Pancreas (tissue), 10 donors: Measurements from ENCODE around the gene HACD2. TPM values are rescaled to one million over a fixed set of nuclear protein-coding genes. Genes with fewer than 3 reads are reported as not detected.
A peak's percentile ranks its signal among the peaks of the same experiment; 100 is the strongest.

Experiments
- ATAC-seq, 4 donors: fragments of 200-7000 bp; cut with Tn5 transposase; one replicate each; pipeline versions ENCODE4 v1.8.0 to v1.9.1; 2020; ENCODE audit warnings: mild to moderate bottlenecking in 4 of 4, moderate library complexity in 4 of 4
- DNase-seq, 6 donors: peaks; one replicate each; pipeline ENCODE4 v3.0.0-alpha.2; 2020
- FAIRE-seq: peaks from 2 replicates; lab custom pipeline; 2012; peaks lifted over from hg19 to GRCh38; lab: Jason Lieb, UNC
- H3K27ac ChIP-seq, 4 donors: fragments of 200-600 bp; sonication (generic); 1 replicate in 3 of 4; 2 replicates in 1 of 4; pipeline versions ENCODE4 v1.5.0 to v1.8.0; 2020
- H3K27me3 ChIP-seq, 4 donors: fragments of 200-600 bp; one replicate each; pipeline ENCODE4 v1.8.0; 2021
- H3K36me3 ChIP-seq, 3 donors: fragments of 200-600 bp; sonication (generic) in 1 of 3; one replicate each; pipeline versions ENCODE4 v1.5.0 to v1.8.0; 2020 to 2021
- H3K4me1 ChIP-seq, 3 donors: fragments of 200-600 bp; one replicate each; pipeline ENCODE4 v1.8.0; 2021
- H3K4me3 ChIP-seq, 4 donors: fragments of 200-600 bp; sonication (generic) in 2 of 4; one replicate each; pipeline versions ENCODE4 v1.5.0 to v1.8.0; 2020 to 2021
- H3K9me3 ChIP-seq, 4 donors: fragments of 200-600 bp; one replicate each; pipeline ENCODE4 v1.8.0; 2021
- CTCF ChIP-seq, 4 donors: fragments of 200-600 bp; sonication (generic) in 3 of 4; IDR thresholded peaks; one replicate each; pipeline versions ENCODE4 v1.5.0 to v1.8.0; 2021; ENCODE audit warnings: antibody characterized with exemption in 4 of 4
- WGBS, 2 donors: extraction: QIAGEN DNeasy Blood & Tissue Kit; methylation state at CpG; one replicate each; pipeline ENCODE4 v1.1.7; 2013; 5-methylcytosine and 5-hydroxymethylcytosine counted together
- intact Hi-C, 3 donors: fragments of 100-400 bp; cut with DNase I; formaldehyde crosslinking; loops; one replicate each; pipeline versions ENCODE4 v1.11.1 to v1.14.2; 2022
- polyA plus RNA-seq, 2 donors: library from polyadenylated mRNA; stranded (reverse); fragments of 200-250 nt; gene quantifications; one replicate each; pipeline ENCODE4 v1.2.3, GENCODE V29; 2013
- total RNA-seq, 6 donors: library from RNA; stranded (reverse); fragmentation: NEBNext Ultra II Directional in 4 of 6; extraction: Animal tissue kit (Norgen Biotek cat#: 25700) in 4 of 6; gene quantifications; one replicate each; pipeline versions ENCODE4 v1.2.1 to v1.2.4, GENCODE V29; 2021 to 2023
- donor health status: healthy with polysubstance abuse.
- donor health status: DM: no; HTN: no; CAD: no; lungs with moderate emphysema.
- donor health status: DM: no; HTN: no; CAD: no.
- donor health status: control.
- donor health status: control.
- donor health status: Bipolar disorder and iron deficiency.
- donor health status: DM: yes; HTN: yes; CAD: no.
- donor health status: DM: no; HTN: no; CAD: no.
- donor health status: DM: no; HTN: no; CAD: no.
- donor health status: DM: yes; HTN: yes; CAD: no.

The HACD2 gene, protein sequence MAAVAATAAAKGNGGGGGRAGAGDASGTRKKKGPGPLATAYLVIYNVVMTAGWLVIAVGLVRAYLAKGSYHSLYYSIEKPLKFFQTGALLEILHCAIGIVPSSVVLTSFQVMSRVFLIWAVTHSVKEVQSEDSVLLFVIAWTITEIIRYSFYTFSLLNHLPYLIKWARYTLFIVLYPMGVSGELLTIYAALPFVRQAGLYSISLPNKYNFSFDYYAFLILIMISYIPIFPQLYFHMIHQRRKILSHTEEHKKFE
- total RNA-seq = 10 to 100 TPM in 5 of 6 donors, 1 to 10 TPM in 1; 9.0 to 22.2 (median 13.7) TPM
- 1 to 10 TPM; 4.4 to 9.5 TPM for polyA plus RNA-seq

- H3K9me3 ChIP-seq = no peaks in the 10 kb centered on the region
- TF ChIP-seq CTCF (IDR thresholded peaks at IDR 0.05) = no peak
- DNase-seq = peak; percentile 96 to 97 (median 97)
- peak within 1 kb of the TSS; percentile 79 to 86 (median 82) for H3K4me3 ChIP-seq
- FAIRE-seq = peak; percentile 70
- peak within 1 kb of the TSS; percentile 85 to 95 (median 90) for H3K27ac ChIP-seq
- ATAC-seq = peak; percentile 92 to 97 (median 94)
- H3K27me3 ChIP-seq = no peaks in the 10 kb centered on the region
- peaks cover 0 to 20% (median 7%) of the 10 kb centered on the region in 3 donors for H3K4me1 ChIP-seq
- H3K36me3 ChIP-seq = no peaks in the 10 kb centered on the region
- intact Hi-C loops = no loop called here
- WGBS, 2 donors = 0% methylated on average over 43 to 54 of the region's 54 CpGs
These were observed at the start of gene HACD2 for GRCh38 chr3:123584988-123585937. TSS of gene HACD2 (minus strand) at chr3:123585053. CDS start at chr3:123585027, 26 bp downstream.

DNA sequence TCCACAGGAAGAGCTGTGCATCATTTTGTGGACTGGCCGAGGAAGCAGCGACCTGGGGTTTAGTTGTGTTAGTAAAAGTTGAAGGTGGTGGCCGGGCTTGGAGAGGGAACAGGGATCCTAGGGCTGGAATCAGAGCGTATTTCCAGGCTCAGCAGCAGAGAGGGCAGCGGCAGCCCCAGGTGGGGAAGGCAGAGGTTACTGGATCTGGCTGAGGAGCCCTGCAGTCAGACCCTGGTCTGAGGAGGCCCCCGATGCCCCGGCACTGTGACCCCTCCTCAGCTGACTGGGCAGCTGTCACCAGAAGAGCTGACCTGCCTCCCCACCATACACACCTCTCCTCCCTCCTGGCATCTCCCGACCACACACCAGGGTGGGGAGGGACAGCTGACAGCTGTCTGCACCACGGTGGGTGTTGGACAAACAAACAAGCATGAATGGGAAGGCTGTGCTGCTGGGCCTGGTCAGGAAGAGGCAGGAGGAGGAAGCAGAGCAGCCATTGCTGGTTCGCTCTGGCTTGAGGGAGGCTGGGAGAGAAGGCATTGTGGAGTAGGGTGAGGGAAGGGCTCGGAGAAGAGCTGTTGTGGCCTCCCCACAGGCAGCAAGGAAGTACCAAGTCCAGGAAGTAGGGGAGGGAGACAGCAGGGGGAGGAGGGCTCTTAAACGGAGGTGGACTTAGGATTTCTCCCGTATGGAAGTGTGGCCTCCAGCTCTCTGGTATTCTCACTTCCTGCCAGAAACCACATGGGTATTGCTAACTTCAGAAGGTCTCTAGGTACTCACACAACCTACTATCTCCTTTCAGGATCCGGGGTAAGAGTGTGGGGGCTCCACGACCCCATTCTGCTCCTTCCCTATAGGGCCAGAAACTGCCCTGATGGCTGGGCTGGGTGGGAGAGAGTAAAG, 49.5 kb upstream of the HACD2 start:
- intact Hi-C loops = no loop called here
- H3K27ac ChIP-seq = no peak overlapping the region
- FAIRE-seq (no peak), ATAC-seq (no peak), DNase-seq (no peak)
- no peaks in the 10 kb centered on the region for H3K9me3 ChIP-seq
- peaks cover 8 to 20% (median 16%) of the 10 kb centered on the region in 3 donors for H3K4me1 ChIP-seq
- no peaks in the 10 kb centered on the region for H3K27me3 ChIP-seq
- WGBS, 2 donors = 82 to 88% methylated on average over 15 of the region's 15 CpGs
- no peak for TF ChIP-seq CTCF (IDR thresholded peaks at IDR 0.05)
- no peaks in the 10 kb centered on the region for H3K36me3 ChIP-seq
- no peak overlapping the region for H3K4me3 ChIP-seq

GRCh38 chr3:123633530-123633929, 48.7 kb upstream of the HACD2 start:
- DNase-seq (no peak), ATAC-seq (no peak), FAIRE-seq (no peak)
- Histone ChIP-seq H3K4me1 (peaks cover 8 to 20% (median 16%) of the 10 kb centered on the region in 3 donors), H3K36me3 (no peaks in the 10 kb centered on the region), H3K27me3 (no peaks in the 10 kb centered on the region), H3K4me3 (no peak overlapping the region), H3K9me3 (no peaks in the 10 kb centered on the region), H3K27ac (no peak overlapping the region)
- 76 to 82% methylated on average over 2 of the region's 2 CpGs for WGBS, 2 donors
- no peak for TF ChIP-seq CTCF (IDR thresholded peaks at IDR 0.05)
- intact Hi-C loops = no loop called here

DNA sequence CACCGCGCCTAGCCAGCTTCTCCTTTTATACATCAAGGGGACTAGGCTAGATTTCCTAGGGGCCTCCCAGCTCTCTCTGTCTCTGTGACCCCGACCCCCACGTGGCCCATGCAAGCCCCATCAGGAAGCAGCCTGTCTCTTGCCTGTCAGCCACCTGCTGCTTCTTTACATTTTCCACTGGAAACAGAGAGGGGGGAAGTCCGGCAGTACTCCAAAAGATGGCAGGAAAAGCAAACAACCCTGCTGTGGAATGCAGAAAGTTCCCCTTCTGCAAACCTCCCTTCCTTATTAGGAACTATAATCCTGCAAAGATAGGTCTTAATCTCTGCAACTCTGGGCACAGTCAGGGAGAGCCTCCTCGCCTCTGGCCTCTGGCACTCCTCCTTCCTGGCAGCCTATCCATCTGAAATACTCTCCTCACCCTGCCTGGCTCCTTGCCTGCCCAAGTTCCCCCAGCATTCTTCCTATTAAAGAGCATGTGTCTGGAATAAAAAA, 47.4 kb upstream of the HACD2 start:
- Histone ChIP-seq H3K4me1 (peaks cover 8 to 20% (median 15%) of the 10 kb centered on the region in 3 donors), H3K9me3 (no peaks in the 10 kb centered on the region), H3K36me3 (no peaks in the 10 kb centered on the region), H3K4me3 (no peak overlapping the region), H3K27me3 (no peaks in the 10 kb centered on the region), H3K27ac (no peak overlapping the region)
- FAIRE-seq (peak; percentile 41), DNase-seq (no peak), ATAC-seq (no peak)
- intact Hi-C loops = no loop called here
- WGBS, 2 donors = 42 to 44% methylated on average over 6 of the region's 6 CpGs
- no peak for TF ChIP-seq CTCF (IDR thresholded peaks at IDR 0.05)
